Osteocyte (in vitro differentiated cells): ENCODE measurements around the gene XRCC1. TPM values are rescaled to one million over a fixed set of nuclear protein-coding genes. Genes with fewer than 3 reads are reported as not detected.

Experiments used
- DNase-seq: peaks from one replicate; pipeline ENCODE4 v3.0.0; 2021; ENCODE audit warnings: mixed read lengths; ENCODE audit not compliant: unreplicated experiment; ENCODE audit errors: extremely low spot score
- H3K27ac Mint-ChIP-seq: one replicate; pipeline ENCODE4 v1.8.0; 2021; ENCODE audit warnings: mild to moderate bottlenecking, mixed read lengths; ENCODE audit not compliant: unreplicated experiment
- H3K27me3 Mint-ChIP-seq: one replicate; pipeline ENCODE4 v1.8.0; 2021; ENCODE audit warnings: mixed read lengths; ENCODE audit not compliant: unreplicated experiment
- H3K36me3 Mint-ChIP-seq: one replicate; pipeline ENCODE4 v1.8.0; 2021; ENCODE audit warnings: mixed read lengths; ENCODE audit not compliant: unreplicated experiment
- H3K4me1 Mint-ChIP-seq: one replicate; pipeline ENCODE4 v1.8.0; 2021; ENCODE audit warnings: mixed read lengths; ENCODE audit not compliant: unreplicated experiment
- H3K4me3 Mint-ChIP-seq: one replicate; pipeline ENCODE4 v1.8.0; 2021; ENCODE audit warnings: mild to moderate bottlenecking, moderate library complexity, mixed read lengths; ENCODE audit not compliant: unreplicated experiment
- H3K9me3 Mint-ChIP-seq: one replicate; pipeline ENCODE4 v1.8.0; 2021; ENCODE audit warnings: mixed read lengths; ENCODE audit not compliant: unreplicated experiment
- CTCF ChIP-seq: fragments of 200-600 bp; sonication (generic); IDR thresholded peaks from 2 replicates; pipeline ENCODE4 v1.5.0; 2021; ENCODE audit warnings: antibody characterized with exemption, mild to moderate bottlenecking, moderate library complexity
- total RNA-seq: library from RNA; stranded (reverse); gene quantifications from 2 replicates; pipeline ENCODE4 v1.2.1, GENCODE V29; 2021

The XRCC1 gene
- total RNA-seq, 1 donor from 2014 or later: 43.2 TPM

GRCh38 chr19:43498233-43498842, 77.0 kb downstream of the XRCC1 start:
- H3K36me3 Mint-ChIP-seq: peaks cover 8% of the 10 kb centered on the region
- H3K4me3 Mint-ChIP-seq: no peak overlapping the region
- H3K9me3 Mint-ChIP-seq: no peaks in the 10 kb centered on the region
- no peak for TF ChIP-seq CTCF
- peaks cover 7% of the 10 kb centered on the region for H3K4me1 Mint-ChIP-seq
- peaks cover 3% of the 10 kb centered on the region for H3K27me3 Mint-ChIP-seq
- no peak overlapping the region for H3K27ac Mint-ChIP-seq
- DNase-seq: no peak

- DNase-seq: no peak
- H3K27ac Mint-ChIP-seq: no peak overlapping the region
- H3K9me3 Mint-ChIP-seq: no peaks in the 10 kb centered on the region
- H3K4me1 Mint-ChIP-seq: no peaks in the 10 kb centered on the region
- H3K4me3 Mint-ChIP-seq: no peak overlapping the region
- TF ChIP-seq CTCF: no peak
- H3K27me3 Mint-ChIP-seq: no peaks in the 10 kb centered on the region
- H3K36me3 Mint-ChIP-seq: peaks cover 8% of the 10 kb centered on the region
Measured at GRCh38 chr19:43496960-43497359, 78.4 kb downstream of the XRCC1 start.

- no peaks in the 10 kb centered on the region for H3K9me3 Mint-ChIP-seq
- no peak for TF ChIP-seq CTCF
- no peaks in the 10 kb centered on the region for H3K4me1 Mint-ChIP-seq
- H3K4me3 Mint-ChIP-seq: no peak overlapping the region
- no peak for DNase-seq
- peaks cover 6% of the 10 kb centered on the region for H3K36me3 Mint-ChIP-seq
- no peak overlapping the region for H3K27ac Mint-ChIP-seq
- H3K27me3 Mint-ChIP-seq: no peaks in the 10 kb centered on the region
Measured at GRCh38 chr19:43495082-43495481, 80.2 kb downstream of the XRCC1 start.

Other genes starting within 250 kb of the XRCC1 start
- gene CD177, start 221.8 kb downstream of the XRCC1 start, total RNA-seq: not detected in 2 replicates
- not detected in 2 replicates for gene TEX101, start 160.6 kb downstream of the XRCC1 start, total RNA-seq
- 0.27 TPM in 1 of 2 replicates, not detected in the other for gene LYPD3, start 109.9 kb downstream of the XRCC1 start, total RNA-seq
- gene PHLDB3, start 70.8 kb downstream of the XRCC1 start, total RNA-seq: 6.7 and 8.5 TPM in 2 replicates
- gene ETHE1, start 48.3 kb downstream of the XRCC1 start, total RNA-seq: 41.8 and 42.3 TPM in 2 replicates
- 6.5 and 6.9 TPM in 2 replicates for gene ZNF575, start 42.3 kb downstream of the XRCC1 start, total RNA-seq
- gene PINLYP, start 274 bp upstream of the XRCC1 start, total RNA-seq: 0.91 and 1.2 TPM in 2 replicates
- gene IRGQ, start 20.6 kb upstream of the XRCC1 start, total RNA-seq: 40.9 and 45.9 TPM in 2 replicates
- gene ZNF576, start 21.1 kb upstream of the XRCC1 start, total RNA-seq: 13.2 and 16.2 TPM in 2 replicates
- 0.24 and 0.35 TPM in 2 replicates for gene SRRM5, start 36.6 kb upstream of the XRCC1 start, total RNA-seq
- 64.0 and 74.1 TPM in 2 replicates for gene ZNF428, start 44.1 kb upstream of the XRCC1 start, total RNA-seq
- gene CADM4, start 64.3 kb upstream of the XRCC1 start, total RNA-seq: 8.8 and 9.0 TPM in 2 replicates
- 21.0 and 23.3 TPM in 2 replicates for gene PLAUR, start 94.6 kb upstream of the XRCC1 start, total RNA-seq
- not detected in 2 replicates for gene IRGC, start 140.5 kb upstream of the XRCC1 start, total RNA-seq
- 64.9 and 71.0 TPM in 2 replicates for gene SMG9, start 179.4 kb upstream of the XRCC1 start, total RNA-seq
- 0.64 and 1.5 TPM in 2 replicates for gene KCNN4, start 205.4 kb upstream of the XRCC1 start, total RNA-seq
- not detected in 2 replicates for gene LYPD5, start 226.9 kb upstream of the XRCC1 start, total RNA-seq